Fibroblast of skin of right quadriceps (primary cell): Measurements from ENCODE around the gene GALNT11.
"Not testable (repeated sequence)": the region's sequence is repeated elsewhere in the genome, so short reads cannot be mapped to it uniquely, and the experiment has no call there.

Experiments used
- DNase-seq: peaks from one replicate; pipeline ENCODE4 v3.0.0-alpha.2; 2013

GALNT11 gene

DNA sequence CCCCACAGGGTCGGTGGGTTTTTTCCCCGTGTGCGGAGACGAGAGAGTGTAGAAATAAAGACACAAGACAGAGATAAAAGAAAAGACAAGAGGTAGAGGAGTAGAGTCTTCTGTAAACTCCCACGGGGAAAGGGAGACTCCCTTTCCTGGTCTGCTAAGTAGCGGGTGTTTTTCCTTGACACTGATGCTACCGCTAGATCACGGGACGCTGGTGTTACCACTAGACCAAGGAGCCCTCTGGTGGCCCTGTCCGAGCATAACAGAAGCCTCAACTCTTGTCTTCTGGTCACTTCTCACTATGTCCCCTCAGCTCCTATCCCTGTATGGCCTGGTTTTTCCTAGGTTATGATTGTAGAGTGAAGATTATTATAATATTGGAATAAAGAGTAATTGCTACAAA lies 4.6 kb downstream of the GALNT11 start:
- not testable (repeated sequence) for DNase-seq

DNA sequence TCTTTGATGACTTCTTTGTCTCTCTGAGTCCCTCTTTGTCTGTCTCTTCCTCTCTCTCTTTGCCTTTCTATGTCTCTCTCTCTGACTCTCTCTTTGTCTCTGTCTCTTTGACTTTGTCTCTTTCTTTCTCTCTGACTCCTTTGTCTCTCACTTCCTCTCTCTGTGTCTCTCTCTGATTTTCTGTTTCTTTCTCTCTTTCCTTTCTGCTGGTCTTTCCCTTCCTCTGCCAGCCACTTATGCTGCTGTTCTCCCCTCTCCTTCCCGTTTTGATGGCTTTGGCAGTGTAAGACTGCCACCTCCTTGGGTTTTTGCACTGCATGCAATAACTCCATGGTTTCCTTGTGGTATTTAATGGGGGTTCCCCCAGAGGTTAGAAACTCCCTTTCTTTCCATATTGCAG lies 5.2 kb downstream of the GALNT11 start:
- not testable (repeated sequence) for DNase-seq

DNA sequence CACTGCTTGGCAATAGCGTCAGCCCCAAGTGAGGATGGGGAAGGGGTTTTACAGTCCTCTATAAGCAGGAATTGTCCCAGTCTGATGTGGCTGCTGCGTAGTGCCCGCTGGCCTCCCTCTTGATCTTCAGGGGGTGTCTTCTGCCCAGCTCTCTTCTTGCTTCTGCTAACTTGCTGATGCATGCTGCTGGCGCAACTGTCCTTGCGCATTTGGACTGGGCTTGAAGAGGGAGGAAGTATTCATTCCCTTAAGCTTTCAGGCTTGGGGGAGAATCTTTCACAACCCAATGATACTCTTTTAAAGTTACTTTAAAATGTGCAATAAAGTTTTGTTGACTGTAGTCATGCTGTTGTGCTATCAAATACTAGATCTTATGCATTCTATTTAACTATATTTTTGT lies 10.3 kb downstream of the GALNT11 start:
- DNase-seq: no peak

DNA sequence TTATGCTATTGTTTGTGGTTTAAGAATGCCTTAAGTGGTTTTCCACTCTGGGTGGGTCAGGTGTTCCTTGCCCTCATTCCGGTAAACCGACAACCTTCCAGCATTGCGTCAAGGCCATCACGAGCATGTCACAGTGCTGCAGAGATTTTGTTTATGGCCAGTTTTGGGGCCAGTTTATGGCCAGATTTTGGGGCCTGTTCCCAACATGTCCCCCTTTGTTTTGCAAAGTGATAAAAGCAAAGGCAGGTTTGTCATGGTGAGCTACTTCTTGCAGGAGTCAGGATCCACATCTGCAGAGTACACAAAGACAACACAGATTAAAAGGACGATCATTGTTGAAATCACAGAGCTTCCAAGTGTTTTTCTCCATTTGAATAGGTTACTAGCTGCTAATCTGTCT lies 12.9 kb downstream of the GALNT11 start:
- not testable (repeated sequence) for DNase-seq

DNA sequence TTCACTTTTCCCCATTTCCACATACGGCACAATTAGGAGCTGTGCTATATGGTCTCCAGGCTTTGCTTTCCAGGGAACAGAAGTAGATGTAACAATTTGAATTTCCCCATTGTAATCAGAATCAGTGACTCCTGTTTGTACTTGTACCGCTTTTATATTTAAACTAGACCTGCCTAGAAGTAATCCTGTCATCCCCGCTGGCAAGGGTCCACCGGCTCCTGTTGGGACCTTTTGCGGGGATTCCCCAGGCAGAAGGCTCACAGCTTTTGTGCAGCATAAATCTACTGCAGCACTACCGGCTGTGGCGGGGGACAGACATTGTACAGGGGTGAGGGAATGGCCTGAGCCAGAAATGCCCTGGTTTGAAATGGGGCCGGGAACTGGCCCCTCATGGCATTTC lies 17.6 kb downstream of the GALNT11 start:
- not testable (repeated sequence) for DNase-seq

DNA sequence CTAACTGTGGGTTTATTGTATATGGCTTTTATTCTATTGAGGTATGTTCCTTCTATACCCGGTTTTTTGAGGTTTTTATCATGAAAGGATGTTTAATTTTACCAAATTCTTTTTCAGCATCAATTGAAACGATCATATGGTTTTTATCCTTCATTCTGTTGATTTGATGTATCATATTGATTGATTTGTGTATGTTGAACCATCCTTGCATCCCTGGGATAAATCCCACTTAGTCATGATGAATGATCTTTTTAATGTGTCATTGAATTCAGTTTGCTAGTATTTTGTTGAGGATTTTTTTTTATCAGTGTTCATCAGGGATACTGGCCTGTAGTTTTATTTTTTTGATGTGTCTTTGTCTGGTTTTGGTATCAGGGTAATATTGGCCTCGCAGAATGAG lies 19.4 kb downstream of the GALNT11 start:
- DNase-seq: not testable (repeated sequence)

DNA sequence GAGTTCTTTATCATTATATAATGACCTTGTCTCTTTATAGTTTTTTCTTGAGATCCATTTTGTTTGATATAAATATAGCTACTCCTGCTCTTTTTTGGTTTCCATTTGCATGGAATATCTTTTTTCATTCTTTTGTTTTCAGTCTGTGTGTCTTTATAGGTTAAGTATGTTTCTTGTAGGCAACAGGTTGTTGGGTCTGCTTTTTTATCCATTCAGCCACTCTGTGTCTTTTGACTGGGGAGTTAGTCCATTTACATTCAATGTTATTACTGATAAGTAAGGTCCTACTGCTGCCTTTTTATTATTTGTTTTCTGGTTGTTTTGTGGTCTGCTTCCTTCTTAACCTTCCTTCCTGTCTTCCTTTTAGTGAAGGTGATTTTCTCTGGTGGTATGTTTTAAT lies 21.1 kb downstream of the GALNT11 start:
- DNase-seq: no peak

DNA sequence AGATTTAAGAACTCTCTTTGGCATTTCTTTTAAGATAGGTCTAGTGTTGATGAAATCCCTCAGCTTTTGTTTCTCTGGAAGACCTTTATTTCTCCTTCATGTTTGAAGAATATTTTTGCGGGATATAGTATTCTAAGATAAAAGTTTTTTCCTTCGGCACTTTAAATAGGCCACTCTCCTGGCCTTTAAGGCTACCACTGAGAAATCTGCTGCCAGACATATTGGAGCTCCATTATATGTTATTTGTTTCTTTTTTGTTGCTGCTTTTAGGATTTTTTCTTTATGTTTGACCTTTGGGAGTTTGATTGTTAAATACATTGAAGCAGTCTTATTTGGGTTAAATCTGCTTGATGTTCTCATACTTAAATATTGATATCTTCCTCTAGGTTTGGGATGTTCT lies 22.6 kb downstream of the GALNT11 start:
- no peak for DNase-seq

DNA sequence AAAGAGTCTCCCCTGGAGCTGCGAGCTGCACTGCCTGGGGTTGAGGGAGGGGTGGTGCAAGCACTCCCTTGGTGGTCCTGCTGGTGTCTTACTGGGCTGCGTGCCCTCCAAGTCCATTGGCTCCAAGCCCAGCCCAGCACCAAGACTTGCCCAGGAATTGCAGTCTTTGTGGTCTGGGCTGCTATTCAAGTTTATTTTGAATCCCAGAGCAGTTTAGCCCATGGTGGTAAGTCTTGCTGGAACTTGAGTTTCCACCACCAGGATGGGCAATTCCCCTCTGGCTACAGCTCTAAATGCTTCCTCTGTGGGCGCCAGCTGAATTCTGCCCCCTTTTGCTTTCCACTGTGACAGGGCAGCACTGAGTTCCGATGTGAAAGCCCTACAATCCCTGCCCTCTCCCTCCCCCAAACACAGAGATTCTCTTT lies 25.1 kb downstream of the GALNT11 start:
- peak; percentile 32 for DNase-seq

DNA sequence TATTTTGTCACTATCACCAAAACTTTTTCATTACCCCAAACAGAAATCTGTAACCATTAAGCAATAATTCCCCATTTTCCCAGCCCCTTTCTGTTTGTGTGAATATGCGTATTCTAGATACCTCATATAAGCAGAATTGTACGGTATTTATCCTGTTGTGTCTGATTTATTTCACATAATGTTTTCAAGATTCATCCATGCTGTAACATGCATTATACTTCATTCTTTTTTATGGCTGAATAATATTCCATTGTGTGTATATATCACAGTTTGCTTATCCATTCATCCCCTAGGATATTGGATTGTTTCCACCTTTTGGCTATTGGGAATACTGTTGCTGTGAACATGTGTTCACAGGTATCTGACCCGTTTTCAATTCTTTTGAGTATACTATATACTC lies 26.5 kb downstream of the GALNT11 start:
- no peak for DNase-seq

DNA sequence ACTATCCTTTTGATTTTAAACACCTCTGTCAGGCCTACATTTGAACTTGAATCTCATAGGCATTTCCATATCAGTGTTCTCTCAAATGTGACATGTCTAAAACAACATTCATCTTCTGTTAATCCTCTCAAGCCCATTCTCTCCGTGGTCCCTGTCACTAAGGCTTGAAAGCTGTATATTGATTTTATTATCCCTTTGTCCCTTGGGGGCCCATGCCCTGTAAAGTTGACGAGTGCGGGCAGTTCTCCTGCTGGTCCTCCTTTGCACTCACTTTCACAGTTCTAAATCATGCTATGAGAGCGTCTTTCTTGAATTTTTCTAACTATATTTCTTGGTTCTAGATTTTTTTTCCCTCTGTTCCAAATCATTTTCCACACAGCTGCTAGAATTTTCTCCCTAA lies 27.3 kb downstream of the GALNT11 start:
- DNase-seq: no peak

DNA sequence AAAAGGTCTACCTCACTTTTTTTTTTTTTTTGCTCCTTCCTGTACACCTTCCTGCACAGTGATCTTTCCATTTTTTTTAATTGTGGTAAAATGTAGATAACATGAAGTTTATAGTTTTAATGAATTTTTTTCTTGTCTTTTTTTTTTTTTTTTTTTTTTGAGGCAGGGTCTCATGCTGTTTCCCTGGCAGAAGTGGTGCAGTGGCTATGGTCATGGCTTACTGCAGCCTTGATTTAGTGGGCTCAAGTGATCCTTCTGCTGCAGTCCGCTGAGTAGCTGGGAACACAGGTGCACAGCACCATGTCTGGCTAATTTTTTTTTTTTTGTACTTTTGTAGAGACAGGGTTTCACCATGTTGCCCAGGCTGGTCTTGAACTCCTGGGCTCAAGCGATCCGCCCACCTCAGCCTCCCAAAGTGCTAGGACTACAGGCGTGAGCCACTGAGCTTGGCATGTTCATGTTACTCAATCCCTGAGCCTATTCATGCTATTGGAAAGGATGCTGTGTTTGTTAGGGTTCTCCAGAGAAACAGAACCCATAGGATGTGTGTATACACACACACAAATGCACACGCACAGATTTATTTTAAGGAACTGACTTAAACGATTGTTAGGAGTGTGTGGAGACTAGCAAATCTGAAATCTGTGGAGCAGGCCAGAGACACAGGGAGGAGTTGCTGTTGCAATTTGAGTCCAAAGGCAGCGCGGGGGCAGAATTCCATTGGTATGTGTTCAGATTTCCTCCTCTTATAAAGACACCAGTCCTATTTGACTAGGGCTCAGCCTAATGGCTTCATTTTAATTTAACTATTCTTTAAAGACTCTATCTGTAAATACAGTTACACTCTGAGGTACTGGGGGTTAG lies 29.1 kb downstream of the GALNT11 start:
- peak; percentile 75 for DNase-seq

DNA sequence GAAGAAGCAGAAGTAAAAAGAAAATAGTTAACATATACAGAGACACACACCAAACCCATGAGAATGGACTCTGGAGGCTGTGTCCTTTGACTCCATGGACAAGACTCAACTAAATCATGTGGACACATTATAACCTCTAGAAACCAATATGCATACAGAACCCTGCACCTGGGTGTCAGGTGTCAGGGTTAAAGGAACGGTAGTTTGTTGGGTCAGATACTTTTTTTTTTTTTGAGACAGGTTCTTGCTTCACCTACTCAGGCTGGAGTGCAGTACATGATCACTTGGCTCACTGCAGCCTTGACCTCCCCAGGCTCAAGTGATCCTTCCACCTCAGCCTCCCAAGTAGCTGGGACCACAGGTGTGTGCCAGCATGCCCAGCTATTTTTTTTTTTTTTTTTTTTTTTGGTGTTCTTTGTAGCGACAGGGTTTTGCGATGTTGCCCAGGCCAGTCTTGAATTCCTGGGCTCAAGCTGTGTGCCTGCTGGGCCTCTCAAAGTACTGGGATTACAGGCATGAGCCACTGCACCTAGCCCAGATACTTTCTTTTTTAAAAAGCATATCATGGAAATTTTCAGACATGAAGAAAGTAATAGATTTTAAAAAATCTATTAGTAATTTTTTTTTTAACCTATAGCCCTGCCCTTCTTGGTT lies 31.3 kb downstream of the GALNT11 start:
- no peak for DNase-seq

DNA sequence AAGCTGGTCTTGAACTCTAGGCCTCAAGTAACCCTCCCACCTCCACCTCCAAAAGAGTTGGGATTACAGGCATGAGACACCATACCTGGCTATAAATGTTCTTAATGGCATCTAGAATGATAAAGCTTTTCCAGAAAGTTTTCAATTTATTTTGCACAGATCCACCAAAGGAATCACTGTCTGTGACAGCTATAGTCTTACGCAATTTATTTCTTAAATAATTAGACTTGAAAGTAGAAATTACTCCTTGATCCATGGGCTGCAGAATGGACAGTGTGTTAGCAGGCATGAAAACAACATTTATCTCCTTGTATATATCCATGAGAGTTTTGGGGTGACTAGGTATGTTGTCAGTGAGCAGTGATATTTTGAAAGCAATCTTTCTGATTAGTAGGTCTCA lies 33.8 kb downstream of the GALNT11 start:
- no peak for DNase-seq

DNA sequence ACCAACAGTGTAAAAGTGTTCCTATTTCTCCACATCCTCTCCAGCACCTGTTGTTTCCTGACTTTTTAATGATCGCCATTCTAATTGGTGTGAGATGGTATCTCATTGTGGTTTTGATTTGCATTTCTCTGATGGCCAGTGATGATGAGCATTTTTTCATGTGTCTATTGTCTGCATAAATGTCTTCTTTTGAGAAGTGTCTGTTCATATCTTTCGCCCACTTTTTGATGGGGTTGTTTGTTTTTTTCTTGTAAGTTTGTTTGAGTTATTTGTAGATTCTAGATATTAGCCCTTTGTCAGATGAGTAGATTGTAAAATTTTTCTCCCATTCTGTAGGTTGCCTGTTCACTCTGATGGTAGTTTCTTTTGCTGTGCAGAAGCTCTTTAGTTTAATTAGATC lies 35.6 kb downstream of the GALNT11 start:
- not testable (repeated sequence) for DNase-seq

DNA sequence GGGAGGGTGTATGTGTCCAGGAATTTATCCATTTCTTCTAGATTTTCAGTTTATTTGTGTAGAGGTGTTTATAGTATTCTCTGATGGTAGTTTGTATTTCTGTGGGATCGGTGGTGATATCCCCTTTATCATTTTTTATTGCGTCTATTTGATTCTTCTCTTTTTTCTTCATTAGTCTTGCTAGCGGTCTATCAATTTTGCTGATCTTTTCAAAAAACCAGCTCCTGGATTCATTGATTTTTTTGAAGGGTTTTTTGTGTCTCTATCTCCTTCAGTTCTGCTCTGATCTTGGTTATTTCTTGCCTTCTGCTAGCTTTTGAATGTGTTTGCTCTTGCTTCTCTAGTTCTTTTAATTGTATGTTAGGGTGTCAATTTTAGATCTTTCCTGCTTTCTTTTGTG lies 37.7 kb downstream of the GALNT11 start:
- DNase-seq: not testable (repeated sequence)

DNA sequence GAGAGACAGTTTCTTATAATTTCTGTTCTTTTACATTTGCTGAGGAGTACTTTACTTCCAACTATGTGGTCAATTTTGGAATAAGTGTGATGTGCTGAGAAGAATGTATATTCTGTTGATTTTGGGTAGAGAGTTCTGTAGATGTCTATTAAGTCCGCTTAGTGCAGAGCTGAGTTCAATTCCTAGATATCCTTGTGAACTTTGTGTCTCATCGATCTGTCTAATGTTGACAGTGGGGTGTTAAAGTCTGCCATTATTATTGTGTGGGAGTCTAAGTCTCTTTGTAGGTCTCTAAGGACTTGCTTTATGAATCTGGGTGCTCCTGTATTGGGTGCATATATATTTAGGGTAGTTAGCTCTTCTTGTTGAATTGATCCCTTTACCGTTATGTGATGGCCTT lies 38.3 kb downstream of the GALNT11 start:
- not testable (repeated sequence) for DNase-seq

DNA sequence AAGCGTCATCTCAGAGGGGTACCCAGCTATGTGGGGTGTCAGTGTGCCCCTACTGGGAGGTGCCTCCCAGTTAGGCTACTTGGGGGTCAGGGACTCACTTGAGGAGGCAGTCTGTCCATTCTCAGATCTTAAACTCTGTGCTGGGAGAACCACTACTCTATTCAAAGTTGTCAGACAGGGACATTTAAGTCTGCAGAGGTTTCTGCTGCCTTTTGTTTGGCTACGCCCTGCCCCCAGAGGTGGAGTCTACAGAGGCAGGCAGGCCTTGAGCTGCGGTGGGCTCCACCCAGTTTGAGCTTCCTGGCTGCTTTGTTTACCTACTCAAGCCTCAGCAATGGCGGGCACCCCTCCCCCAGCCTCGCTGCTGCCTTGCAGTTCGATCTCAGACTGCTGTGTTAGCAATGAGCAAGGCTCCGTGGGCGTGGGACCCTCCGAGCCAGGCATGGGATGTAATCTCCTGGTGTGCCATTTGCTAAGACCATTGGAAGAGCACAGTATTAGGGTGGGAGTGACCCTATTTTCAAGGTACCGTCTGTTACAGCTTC lies 40.4 kb downstream of the GALNT11 start:
- DNase-seq: not testable (repeated sequence)

DNA sequence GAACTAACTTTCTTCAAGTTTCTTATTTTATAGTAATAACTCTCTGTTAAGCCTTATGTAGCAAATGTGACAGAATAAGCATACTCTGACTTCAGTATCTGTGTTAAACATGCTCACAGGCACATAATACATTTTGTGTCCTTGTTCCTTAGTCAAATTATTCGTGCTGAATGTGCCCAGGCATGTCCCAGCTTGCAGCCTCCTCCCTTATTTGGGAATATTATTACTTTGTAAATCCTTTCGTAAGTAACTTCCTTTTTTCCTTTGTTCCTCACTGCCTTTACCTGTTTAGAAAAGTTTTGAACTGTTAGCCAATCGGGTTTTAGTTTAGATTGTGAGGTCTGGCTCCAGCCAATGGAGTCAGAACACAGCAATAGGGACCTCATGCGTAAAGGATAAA lies 46.9 kb downstream of the GALNT11 start:
- DNase-seq: no peak

DNA sequence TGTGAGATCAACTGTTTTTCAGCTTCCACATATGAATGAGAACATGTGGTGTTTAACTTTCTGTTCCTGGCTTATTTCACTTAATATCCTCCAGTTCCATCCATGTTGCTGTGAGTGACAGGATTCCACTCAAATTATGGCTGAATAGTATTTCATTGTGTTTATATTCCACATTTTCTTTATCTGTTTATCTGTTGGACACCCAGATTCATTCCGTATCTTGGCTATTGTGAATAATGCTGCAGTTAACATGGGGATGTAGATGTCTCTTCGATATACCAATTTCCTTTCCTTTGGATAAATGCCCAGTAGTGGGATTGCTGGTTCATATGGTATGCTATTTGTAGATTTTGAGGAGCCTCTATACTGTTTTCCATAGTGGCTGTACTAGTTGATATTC lies 47.9 kb downstream of the GALNT11 start:
- DNase-seq: peak; percentile 13

DNA sequence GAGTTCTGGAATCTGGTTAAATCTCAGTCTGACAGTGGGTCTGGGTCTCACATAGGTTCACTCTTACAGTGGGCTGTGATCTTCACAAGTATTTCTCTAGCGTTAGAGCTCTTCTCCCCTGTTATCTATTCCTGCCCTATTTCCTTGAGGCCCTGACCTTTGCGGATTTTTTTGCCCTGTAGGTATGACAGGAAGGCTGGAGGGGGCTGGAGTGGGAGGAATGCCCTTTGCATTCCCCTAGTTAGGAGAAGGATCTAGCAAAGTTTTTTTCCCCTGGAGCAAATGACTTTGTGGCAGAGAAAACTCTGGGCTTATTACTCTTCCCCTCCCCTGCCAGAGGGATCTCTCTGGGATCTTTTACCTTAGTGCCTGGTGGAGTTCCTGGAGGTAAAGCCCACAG lies 49.2 kb downstream of the GALNT11 start:
- DNase-seq: no peak

DNA sequence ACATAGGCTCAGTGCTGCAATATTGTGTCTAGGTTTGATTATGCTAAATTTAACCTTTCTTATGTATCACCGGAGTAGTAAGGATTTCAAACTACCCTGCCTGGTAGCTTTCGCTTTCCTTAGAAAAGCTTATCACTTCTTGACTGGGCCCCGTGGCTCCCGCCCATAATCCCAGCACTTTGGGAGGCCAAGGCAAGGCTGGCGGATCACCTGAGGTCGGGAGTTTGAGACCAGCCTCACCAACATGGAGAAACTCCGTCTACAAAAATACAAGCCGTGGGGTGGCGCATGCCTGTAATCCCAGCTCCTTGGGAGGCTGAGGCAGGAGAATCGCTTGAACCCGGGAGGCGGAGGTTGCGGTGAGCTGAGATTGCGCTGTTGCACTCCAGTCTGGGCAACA lies 49.9 kb downstream of the GALNT11 start:
- DNase-seq: not testable (repeated sequence)

DNA sequence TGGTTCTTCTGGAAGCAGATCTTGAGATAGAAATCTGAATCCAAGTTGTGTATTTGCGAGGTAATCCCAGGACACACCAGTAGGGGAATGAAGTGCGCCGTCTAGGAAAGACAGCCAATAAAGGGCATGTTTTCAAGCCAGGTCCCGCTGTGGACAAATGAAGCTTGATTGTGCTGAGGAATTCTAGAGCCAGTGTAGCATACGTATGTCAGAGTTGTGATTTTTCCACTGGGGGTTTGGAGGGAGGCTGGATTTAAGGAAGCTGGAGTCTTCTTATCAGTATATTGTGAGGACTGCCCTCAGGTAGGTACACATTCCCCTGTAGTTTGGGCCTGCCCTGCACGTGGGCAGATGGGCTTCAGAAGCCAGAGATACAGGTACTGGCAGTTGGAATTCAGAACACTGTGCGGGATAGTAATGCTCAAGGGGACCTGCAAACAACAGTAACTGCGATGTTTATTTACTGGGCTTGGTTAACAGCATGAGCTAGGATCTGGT lies 50.9 kb downstream of the GALNT11 start:
- no peak for DNase-seq
